ENCODE measurements around the gene PLA2G3. TPM values are rescaled to one million over a fixed set of nuclear protein-coding genes. Genes with fewer than 3 reads are reported as not detected.

Gene PLA2G3
- total RNA-seq, 2 donors from 2014 or later: not detected

- Histone ChIP-seq H3K9me3 (no peaks in the 10 kb centered on the region), H3K27ac (no peak overlapping the region), H3K4me3 (no peak overlapping the region), H3K27me3 (no peaks in the 10 kb centered on the region), H3K4me1 (peaks cover 23% of the 10 kb centered on the region), H3K36me3 (replicated peaks in 1 of 2; ENCODE audit: insufficient read depth in 1 of 2, low read depth in 2 of 2) (peaks cover 0 to 8% of the 10 kb centered on the region in 2 donors)
- TF ChIP-seq CTCF (IDR thresholded peaks at IDR 0.05): no peak
- no peak for TF ChIP-seq POLR2A (IDR thresholded peaks at IDR 0.05)
- peak in 1 of 4 donors; percentile 48 for DNase-seq
- intact Hi-C loops (cut with DNase I): no loop called here
- 79 to 89% methylated on average over 29 to 32 of the region's 33 CpGs for WGBS, 2 donors
- no peak for ATAC-seq
Observed at GRCh38 chr22:31103899-31104694, 36.2 kb downstream of the PLA2G3 start.

- WGBS, 2 donors: 88 to 94% methylated on average over 2 of the region's 2 CpGs
- H3K4me1 ChIP-seq: peaks cover 21% of the 10 kb centered on the region
- H3K36me3 ChIP-seq (replicated peaks in 1 of 2; ENCODE audit: insufficient read depth in 1 of 2, low read depth in 2 of 2): peaks cover 0 to 10% of the 10 kb centered on the region in 2 donors
- H3K9me3 ChIP-seq: no peaks in the 10 kb centered on the region
- intact Hi-C loops (cut with DNase I): no loop called here
- DNase-seq (no peak), ATAC-seq (no peak)
- no peak for TF ChIP-seq CTCF (IDR thresholded peaks at IDR 0.05)
- TF ChIP-seq POLR2A (IDR thresholded peaks at IDR 0.05): no peak
- H3K27ac ChIP-seq: peak overlapping the region in 2 of 4 donors; percentile 1 to 15
- no peak overlapping the region for H3K4me3 ChIP-seq
- H3K27me3 ChIP-seq: no peaks in the 10 kb centered on the region
Observed at GRCh38 chr22:31103111-31103510, 37.2 kb downstream of the PLA2G3 start.

- peaks cover 17% of the 10 kb centered on the region for H3K4me1 ChIP-seq
- TF ChIP-seq POLR2A (IDR thresholded peaks at IDR 0.05) (no peak), CTCF (IDR thresholded peaks at IDR 0.05) (no peak)
- DNase-seq: peak in 3 of 4 donors; percentile 37 to 84 (median 59)
- intact Hi-C loops (cut with DNase I): no loop called here
- no peaks in the 10 kb centered on the region for H3K27me3 ChIP-seq
- H3K9me3 ChIP-seq: no peaks in the 10 kb centered on the region
- H3K36me3 ChIP-seq (replicated peaks in 1 of 2; ENCODE audit: insufficient read depth in 1 of 2, low read depth in 2 of 2): peaks cover 0 to 10% of the 10 kb centered on the region in 2 donors
- H3K4me3 ChIP-seq: no peak overlapping the region
- ATAC-seq: no peak
- peak overlapping the region in 3 of 4 donors; percentile 1 to 42 (median 15) for H3K27ac ChIP-seq
- WGBS, 2 donors: 85% methylated on average over 7 of the region's 8 CpGs
Observed at GRCh38 chr22:31102441-31103081, 37.7 kb downstream of the PLA2G3 start.

- Histone ChIP-seq H3K27me3 (no peaks in the 10 kb centered on the region), H3K4me1 (peaks cover 5% of the 10 kb centered on the region), H3K4me3 (no peak overlapping the region), H3K27ac (no peak overlapping the region), H3K36me3 (replicated peaks in 1 of 2; ENCODE audit: insufficient read depth in 1 of 2, low read depth in 2 of 2) (peaks cover 0 to 17% of the 10 kb centered on the region in 2 donors), H3K9me3 (no peaks in the 10 kb centered on the region)
- ATAC-seq (no peak), DNase-seq (no peak)
- no peak for TF ChIP-seq CTCF (IDR thresholded peaks at IDR 0.05)
- intact Hi-C loops (cut with DNase I): no loop called here
- 92 to 99% methylated on average over 17 to 18 of the region's 18 CpGs for WGBS, 2 donors
Observed at GRCh38 chr22:31100762-31101525, 39.4 kb downstream of the PLA2G3 start.
